IPS-11a (cell line): Measurements from ENCODE around the gene FOXS1.

ENCODE experiments used
- H3K4me3 ChIP-seq: one replicate; pipeline ENCODE4 v1.5.1; 2013; ENCODE audit warnings: low read depth, low read length, control low read depth

The FOXS1 gene

GRCh38 chr20:31861385-31862156, 16.2 kb upstream of the FOXS1 start:
- peak overlapping the region; percentile 69 for H3K4me3 ChIP-seq

GRCh38 chr20:31861135-31861384, 15.7 kb upstream of the FOXS1 start:
- peak overlapping the region; percentile 69 for H3K4me3 ChIP-seq

- peak overlapping the region; percentile 69 for H3K4me3 ChIP-seq
Measured at GRCh38 chr20:31860390-31861134, 15.2 kb upstream of the FOXS1 start.

GRCh38 chr20:31859998-31860380, 14.6 kb upstream of the FOXS1 start:
- H3K4me3 ChIP-seq = no peak overlapping the region

- no peak overlapping the region for H3K4me3 ChIP-seq
Measured at GRCh38 chr20:31859266-31859997, 14.0 kb upstream of the FOXS1 start.

- H3K4me3 ChIP-seq = no peak overlapping the region
Measured at GRCh38 chr20:31858760-31859083, 13.3 kb upstream of the FOXS1 start.

GRCh38 chr20:31857861-31858759, 12.7 kb upstream of the FOXS1 start:
- H3K4me3 ChIP-seq = no peak overlapping the region

GRCh38 chr20:31856516-31856915, 11.1 kb upstream of the FOXS1 start:
- H3K4me3 ChIP-seq = no peak overlapping the region

- H3K4me3 ChIP-seq = no peak overlapping the region
Measured at GRCh38 chr20:31853481-31853880, 8.1 kb upstream of the FOXS1 start.

GRCh38 chr20:31851240-31851955, 6.0 kb upstream of the FOXS1 start:
- no peak overlapping the region for H3K4me3 ChIP-seq

GRCh38 chr20:31849306-31849930, 4.0 kb upstream of the FOXS1 start:
- H3K4me3 ChIP-seq = no peak overlapping the region

GRCh38 chr20:31848088-31848999, 2.9 kb upstream of the FOXS1 start:
- no peak overlapping the region for H3K4me3 ChIP-seq

GRCh38 chr20:31846793-31847138, 1.4 kb upstream of the FOXS1 start:
- no peak overlapping the region for H3K4me3 ChIP-seq

GRCh38 chr20:31844737-31845299, 586 bp downstream of the FOXS1 start:
- H3K4me3 ChIP-seq = no peak overlapping the region

- H3K4me3 ChIP-seq = no peak overlapping the region
Measured at GRCh38 chr20:31843881-31844280, 1.5 kb downstream of the FOXS1 start.

- no peak overlapping the region for H3K4me3 ChIP-seq
Measured at GRCh38 chr20:31843288-31843687, 2.1 kb downstream of the FOXS1 start.

GRCh38 chr20:31842471-31843157, 2.8 kb downstream of the FOXS1 start:
- no peak overlapping the region for H3K4me3 ChIP-seq

GRCh38 chr20:31841928-31842327, 3.5 kb downstream of the FOXS1 start:
- H3K4me3 ChIP-seq = no peak overlapping the region
